SK-N-SH (cell line): ENCODE results near the gene TMEM245.

ENCODE experiments used
- EZH2phosphoT487 ChIP-seq: fragments of 200-600 bp; sonication (generic); IDR thresholded peaks from 2 replicates; pipeline ENCODE4 v1.6.1; 2017; ENCODE audit warnings: low read depth, mixed run types, mild to moderate bottlenecking, antibody characterized with exemption, moderate library complexity, borderline replicate concordance
- FOXM1 ChIP-seq: IDR thresholded peaks from 2 replicates; pipeline ENCODE4 v1.4.0; 2012; ENCODE audit warnings: low read depth, mild to moderate bottlenecking
- NFIC ChIP-seq: IDR thresholded peaks from 2 replicates; pipeline ENCODE4 v1.4.0; 2012; ENCODE audit warnings: borderline replicate concordance
- POLR2AphosphoS5 ChIP-seq: IDR thresholded peaks from 2 replicates; pipeline ENCODE4 v1.6.1; 2012; ENCODE audit warnings: low read depth, low read length
- REST ChIP-seq: IDR thresholded peaks from 2 replicates; pipeline ENCODE4 v1.6.1; 2012; ENCODE audit warnings: mild to moderate bottlenecking, low read depth, low read length, moderate library complexity
- RXRA ChIP-seq: IDR thresholded peaks from 2 replicates; pipeline ENCODE4 v1.4.0; 2012; ENCODE audit warnings: low read depth, mild to moderate bottlenecking, borderline replicate concordance

- TF ChIP-seq REST (no peak), EZH2phosphoT487 (no peak), FOXM1 (no peak), RXRA (no peak), POLR2AphosphoS5 (no peak), NFIC (no peak)
These were observed 37.0 kb upstream of the TMEM245 start for GRCh38 chr9:109156708-109157107.
